HL-60/S4 treated with retinoic acid at 250 ng/mL for 4 days and 3 days (cell line): ENCODE data around the gene TMEM11.
"Not testable (repeated sequence)": the region's sequence is repeated elsewhere in the genome, so short reads cannot be mapped to it uniquely, and the experiment has no call there.

Experiments
- in situ Hi-C: fragments of 300-500 bp; cut with MboI; formaldehyde crosslinking; loops from 2 replicates; pipeline ENCODE4 v1.7.0; 2022; ENCODE audit warnings: low sequenced_read_pairs

TMEM11 gene

GRCh38 chr17:21243516-21244303 is 29.7 kb upstream of the TMEM11 start:
- in situ Hi-C loops = no loop called here

- in situ Hi-C loops = no loop called here
Measured at GRCh38 chr17:21242780-21243515, 29.0 kb upstream of the TMEM11 start.

DNA sequence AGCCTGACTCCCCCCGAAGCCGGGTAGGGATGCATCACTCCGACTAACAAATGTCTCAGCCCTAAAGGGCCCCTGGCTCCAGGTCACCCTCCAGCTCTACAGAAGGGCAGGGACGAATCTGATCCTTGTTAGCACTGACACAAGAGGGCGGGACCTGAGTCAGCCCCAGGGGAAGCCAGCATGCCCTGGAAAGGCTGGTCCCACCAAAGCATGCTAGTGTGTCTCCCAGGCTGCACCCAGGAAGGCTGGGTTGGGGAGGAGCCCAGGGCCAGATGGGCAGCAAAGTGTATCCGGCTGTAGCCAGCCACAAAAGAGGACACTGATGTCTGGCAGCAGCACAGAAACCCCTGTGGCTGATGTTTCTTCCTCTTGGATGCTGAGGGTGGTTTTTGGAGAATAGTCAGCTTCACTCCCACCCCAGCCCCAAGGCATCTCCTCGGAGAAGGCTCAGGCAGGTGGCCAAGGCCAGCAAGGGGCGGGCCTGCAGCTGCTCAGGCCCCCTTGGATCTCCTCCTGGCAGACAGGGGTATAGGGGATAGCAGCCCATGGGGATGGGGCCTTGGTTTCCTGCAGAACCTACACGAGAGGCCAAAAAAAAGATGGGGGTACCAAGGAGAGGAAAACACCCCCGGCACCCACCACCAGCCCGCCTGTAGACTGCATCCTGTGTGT is 28.2 kb upstream of the TMEM11 start:
- in situ Hi-C loops = no loop called here

DNA sequence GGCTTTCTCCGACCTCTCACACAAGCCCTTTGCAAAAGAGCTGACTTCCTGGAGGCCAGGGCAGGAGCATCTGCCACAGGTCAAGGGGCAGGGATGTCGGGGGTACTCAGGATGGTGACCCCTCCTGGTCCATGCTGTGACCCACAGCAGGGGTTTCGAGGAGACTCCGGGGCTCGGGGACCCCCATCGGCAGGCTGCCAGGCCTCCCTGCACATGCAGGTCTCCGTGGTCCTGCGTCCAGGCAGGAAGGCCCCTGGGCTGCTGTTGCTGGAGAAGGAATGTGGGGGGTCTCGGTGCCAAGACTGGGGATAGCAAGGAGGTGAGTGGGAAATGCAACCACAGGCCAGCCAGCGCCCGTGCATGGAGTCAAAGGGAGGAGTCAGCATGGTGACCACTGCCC is 27.6 kb upstream of the TMEM11 start:
- in situ Hi-C loops = no loop called here

DNA sequence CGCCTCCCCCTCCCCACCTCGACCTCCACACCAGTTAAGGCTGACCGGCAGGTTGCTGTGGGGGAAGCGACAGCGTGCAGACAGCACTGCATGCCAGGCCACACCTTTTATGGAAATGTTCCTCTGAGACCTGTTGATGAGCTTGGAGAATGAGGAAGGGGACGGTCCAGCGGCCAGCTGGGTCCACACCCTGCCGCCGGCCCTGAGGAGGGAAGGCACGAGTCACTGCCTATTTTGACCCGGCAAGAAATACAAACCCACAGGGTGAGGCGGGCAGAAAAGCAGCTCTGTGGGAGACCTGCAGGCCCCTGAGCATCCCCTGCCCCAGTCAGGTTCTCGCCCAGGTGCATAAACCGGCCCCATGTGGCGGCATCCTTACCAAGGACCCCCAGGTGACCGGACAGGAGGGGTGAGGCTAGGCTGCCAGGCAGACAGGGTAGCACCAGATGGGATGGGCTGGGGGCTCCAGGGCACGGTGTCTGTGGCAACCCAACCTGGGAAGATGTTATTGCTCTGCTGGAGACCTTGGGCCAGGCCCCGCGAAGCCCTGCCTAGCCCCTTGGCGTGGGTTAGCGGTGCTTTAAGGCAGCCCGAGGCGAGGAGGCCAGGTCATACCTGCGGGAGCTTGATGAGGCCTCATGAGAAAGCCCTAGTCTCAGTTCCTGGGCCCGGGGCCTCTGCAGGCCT is 26.6 kb upstream of the TMEM11 start:
- in situ Hi-C loops = no loop called here

GRCh38 chr17:21239680-21240368 is 25.9 kb upstream of the TMEM11 start:
- in situ Hi-C loops = no loop called here

GRCh38 chr17:21235921-21236320 is 22.0 kb upstream of the TMEM11 start:
- in situ Hi-C loops = no loop called here

GRCh38 chr17:21233581-21234347 is 19.8 kb upstream of the TMEM11 start:
- in situ Hi-C loops = no loop called here

- in situ Hi-C loops = no loop called here
Measured at GRCh38 chr17:21232033-21232749, 18.2 kb upstream of the TMEM11 start.

GRCh38 chr17:21231533-21231932 is 17.6 kb upstream of the TMEM11 start:
- in situ Hi-C loops = no loop called here

GRCh38 chr17:21228845-21229244 is 14.9 kb upstream of the TMEM11 start:
- in situ Hi-C loops = no loop called here

- in situ Hi-C loops = no loop called here
Measured at GRCh38 chr17:21228111-21228510, 14.2 kb upstream of the TMEM11 start.

DNA sequence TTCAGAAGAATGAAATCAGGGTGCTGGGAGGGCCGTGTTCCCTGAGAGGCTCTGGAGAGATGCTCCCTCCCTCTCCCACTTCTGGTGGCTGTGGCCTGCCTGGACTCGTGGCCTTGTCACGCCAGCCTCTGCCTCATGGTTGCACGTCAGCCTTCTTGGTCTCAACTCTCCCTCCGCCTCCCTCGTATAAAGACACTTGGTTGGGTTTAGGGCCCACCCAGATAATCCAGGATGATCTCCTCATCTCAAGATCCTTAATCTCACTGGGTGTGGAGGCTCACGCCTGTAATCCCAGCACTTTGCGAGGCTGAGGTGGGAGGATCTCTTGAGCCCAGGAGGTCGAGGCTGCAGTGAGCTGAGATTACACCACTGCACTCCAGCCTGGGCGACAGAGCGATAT is 13.3 kb upstream of the TMEM11 start:
- in situ Hi-C loops = not testable (repeated sequence)

DNA sequence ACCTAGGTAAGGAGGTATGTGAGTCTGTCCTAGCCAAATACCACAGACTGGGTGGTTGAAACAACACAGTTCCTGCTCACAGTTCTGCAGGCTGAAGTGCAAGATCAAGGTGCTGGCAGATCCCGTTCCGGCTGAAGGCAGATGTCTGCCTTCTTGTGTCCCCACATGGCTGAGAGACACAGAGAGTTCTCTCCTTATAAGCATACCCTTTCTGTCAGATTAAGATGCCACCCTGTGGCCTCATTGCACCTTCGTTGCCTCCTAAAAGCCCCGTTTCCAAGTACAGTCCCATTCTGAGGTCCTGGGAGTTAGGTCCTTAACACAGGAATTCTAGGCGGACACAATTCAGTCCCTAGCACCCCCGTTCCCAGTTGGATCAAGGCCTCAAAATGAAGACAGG is 9.1 kb upstream of the TMEM11 start:
- in situ Hi-C loops = no loop called here

GRCh38 chr17:21218831-21219380 is 4.9 kb upstream of the TMEM11 start:
- in situ Hi-C loops = no loop called here

DNA sequence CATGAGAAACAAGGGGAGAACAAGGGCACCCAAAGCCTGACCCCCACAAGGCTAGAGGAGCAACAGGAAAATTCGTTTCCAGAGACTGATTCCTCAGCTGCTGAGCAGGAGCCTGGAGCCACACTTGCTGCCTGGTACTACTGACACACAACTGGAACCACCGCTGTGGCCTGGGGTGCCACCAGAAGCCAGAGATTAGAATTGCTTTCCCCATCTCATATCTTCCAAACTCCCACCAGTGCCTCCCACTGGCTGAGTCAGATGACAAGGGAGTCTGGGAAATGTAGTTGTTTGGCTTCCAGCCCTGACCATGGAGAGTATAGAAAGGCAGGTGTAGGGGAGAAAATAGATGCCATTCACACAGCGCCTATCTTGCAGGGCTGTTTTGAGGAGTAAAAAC is 4.1 kb upstream of the TMEM11 start:
- in situ Hi-C loops = no loop called here

- in situ Hi-C loops = no loop called here
Measured at GRCh38 chr17:21217346-21217745, 3.4 kb upstream of the TMEM11 start.

- in situ Hi-C loops = no loop called here
Measured at GRCh38 chr17:21215935-21216334, 2.0 kb upstream of the TMEM11 start.
